ENCODE data around the gene LBHD2.

The LBHD2 gene

DNA sequence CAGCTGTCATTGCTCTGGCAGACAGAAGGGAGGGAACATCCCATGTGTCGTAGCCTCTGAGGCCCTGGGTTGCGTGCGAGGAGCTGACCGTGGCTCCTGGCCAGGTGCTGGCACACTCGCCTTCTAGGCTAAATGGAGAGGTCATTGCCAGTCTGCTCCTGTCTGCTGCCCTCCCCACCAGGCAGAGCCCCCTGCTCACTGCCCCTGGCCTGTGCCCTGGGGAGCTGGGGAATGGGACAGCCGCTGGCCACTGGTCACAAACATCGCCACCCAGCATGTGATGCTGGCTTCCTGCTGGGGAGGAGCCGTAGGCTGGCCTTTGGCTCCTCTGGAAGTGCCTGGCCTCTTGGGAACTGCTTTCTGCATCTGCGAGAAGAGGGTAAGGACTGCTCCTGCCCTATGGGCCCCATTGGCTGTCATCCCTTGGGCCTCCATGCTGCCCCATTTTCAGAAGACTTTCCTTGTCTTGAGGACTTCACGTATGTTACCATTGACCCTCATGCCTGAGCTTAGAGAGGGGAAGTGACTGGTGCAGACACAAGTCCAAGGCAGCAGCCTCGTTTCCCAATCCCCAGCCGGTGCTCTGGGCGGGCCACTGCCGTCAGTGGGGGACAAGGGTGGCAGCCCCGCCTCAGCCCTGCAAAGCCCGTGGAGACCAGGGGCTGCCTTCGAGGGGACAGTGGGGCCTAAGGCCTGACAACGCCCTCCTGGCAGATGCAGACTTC is 37.3 kb downstream of the LBHD2 start:
- peak overlapping the region; percentile 89 for H3K27ac ChIP-seq

DNA sequence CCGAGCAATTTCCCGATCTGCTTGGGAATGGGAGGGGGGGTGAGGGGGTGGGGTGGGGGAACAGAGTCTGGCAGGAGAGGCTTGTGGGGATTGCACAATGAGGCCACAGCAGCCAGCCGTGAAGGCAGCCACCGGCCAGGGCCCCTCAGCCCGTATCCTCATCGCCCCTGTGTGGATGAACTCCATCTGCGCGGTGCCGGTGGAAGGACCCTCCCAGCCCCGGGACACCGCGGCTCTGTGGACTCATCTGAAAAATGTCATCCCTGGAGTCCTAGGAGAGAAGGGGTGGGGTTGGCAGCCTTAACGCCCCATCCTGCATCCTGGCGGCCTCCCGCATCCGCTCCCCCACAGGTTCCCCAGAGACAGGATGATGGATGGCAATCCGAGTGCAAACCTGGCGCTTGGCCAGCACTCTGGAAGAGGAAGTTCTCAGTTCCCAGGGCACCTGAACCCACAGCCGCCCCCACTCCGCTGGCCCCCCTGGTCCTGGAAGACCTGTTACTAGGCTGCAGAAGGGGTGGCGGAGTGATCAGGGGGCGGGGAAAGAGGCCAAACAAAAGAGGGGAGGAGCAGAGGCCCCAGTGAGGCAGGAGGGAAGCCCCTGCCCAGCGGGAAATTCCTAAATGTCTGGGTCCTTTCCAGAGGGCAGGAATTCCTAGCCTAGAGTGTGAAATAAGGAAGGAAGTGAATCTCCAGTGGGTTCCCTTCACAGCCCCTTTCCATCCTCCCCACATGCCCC is 38.0 kb downstream of the LBHD2 start:
- CTCF ChIA-PET, result interaction anchor here (1.2 kb wide), 1 partner anchor 16 kb away, joined by 4 read pairs; no protein-coding TSS in a partner anchor
- peak overlapping the region; percentile 89 for H3K27ac ChIP-seq
- TF ChIP-seq, protein P1, sequence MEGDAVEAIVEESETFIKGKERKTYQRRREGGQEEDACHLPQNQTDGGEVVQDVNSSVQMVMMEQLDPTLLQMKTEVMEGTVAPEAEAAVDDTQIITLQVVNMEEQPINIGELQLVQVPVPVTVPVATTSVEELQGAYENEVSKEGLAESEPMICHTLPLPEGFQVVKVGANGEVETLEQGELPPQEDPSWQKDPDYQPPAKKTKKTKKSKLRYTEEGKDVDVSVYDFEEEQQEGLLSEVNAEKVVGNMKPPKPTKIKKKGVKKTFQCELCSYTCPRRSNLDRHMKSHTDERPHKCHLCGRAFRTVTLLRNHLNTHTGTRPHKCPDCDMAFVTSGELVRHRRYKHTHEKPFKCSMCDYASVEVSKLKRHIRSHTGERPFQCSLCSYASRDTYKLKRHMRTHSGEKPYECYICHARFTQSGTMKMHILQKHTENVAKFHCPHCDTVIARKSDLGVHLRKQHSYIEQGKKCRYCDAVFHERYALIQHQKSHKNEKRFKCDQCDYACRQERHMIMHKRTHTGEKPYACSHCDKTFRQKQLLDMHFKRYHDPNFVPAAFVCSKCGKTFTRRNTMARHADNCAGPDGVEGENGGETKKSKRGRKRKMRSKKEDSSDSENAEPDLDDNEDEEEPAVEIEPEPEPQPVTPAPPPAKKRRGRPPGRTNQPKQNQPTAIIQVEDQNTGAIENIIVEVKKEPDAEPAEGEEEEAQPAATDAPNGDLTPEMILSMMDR (conservative IDR thresholded peaks at IDR 0.05; ENCODE audit: low read depth), result no peak
- peak; percentile 57 for DNase-seq (ENCODE audit: low spot score)
- POLR2A ChIA-PET (ENCODE audit: low non-redundant PET), result no interaction called here

More for the DNA sequence above, 37.3 kb downstream of the LBHD2 start:
- ChIA-PET CTCF (interaction anchor here (0.6 to 1.2 kb wide), 3 partner anchors 8 to 64 kb away, joined by 3 to 4 read pairs (median 3); no protein-coding TSS in a partner anchor), POLR2A (ENCODE audit: low non-redundant PET) (no interaction called here)
- TF ChIP-seq, protein P1 (conservative IDR thresholded peaks at IDR 0.05; ENCODE audit: low read depth), result no peak
- DNase-seq (ENCODE audit: low spot score), result no peak

DNA sequence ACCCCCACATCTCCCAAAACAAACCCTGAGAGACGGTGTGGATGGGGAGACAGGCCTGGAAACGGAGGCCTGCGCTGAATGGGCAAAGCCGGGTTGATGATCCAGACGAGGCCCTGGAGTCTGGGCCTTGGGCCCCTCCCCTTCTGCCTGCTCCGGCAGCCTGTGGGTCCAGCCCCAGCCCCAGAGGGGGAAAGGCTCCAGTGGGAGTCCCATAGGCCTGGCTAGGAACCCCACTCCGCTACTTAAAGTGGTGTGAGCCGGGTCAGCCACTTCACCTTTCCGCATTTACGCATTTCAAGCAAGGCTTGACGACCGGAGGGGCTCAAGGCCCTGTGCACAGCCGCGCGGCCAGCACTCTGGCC is 38.6 kb downstream of the LBHD2 start:
- peak overlapping the region; percentile 89 for H3K27ac ChIP-seq
- DNase-seq (ENCODE audit: low spot score), result no peak
- TF ChIP-seq, protein P1 (conservative IDR thresholded peaks at IDR 0.05; ENCODE audit: low read depth), result no peak
- ChIA-PET POLR2A (ENCODE audit: low non-redundant PET) (no interaction called here), CTCF (no interaction called here)

DNA sequence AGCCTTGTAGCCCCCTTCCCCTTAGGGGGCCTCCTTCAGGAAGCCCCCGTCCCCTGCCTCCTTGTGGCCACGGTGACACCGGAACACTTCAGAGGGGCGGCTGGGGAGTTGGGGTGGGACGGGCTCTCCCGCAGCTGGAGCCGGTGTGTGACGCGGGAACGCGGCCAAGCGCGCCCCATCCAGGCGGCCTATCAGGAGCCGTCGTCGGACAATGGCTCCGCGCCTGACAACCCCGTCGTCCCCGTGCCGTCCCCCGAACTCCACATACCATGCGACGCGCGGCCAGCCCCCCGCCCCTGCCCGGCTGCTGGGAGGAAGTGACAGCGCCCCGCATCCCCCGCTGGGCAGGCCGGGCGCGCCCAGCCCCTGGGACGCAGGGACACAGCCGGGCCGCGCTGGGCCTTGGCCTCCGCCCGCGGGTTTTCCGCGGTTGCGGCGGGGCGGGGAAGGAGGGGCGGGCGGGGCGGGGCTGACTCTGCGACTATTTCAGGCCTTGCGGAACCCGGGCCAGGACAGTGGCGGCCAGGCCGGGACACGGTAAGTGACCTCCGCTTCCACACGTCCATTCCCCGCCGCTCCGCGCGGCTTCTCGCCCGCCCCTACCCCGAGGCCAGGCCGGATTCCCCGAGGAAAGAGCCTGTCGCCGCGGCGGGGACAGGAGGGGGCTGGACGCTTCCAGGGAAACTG is 39.1 kb downstream of the LBHD2 start, which contains the start of gene TNFAIP2:
TSS of gene TNFAIP2 (plus strand) at position 515 of the 687 bp plus-strand sequence. CDS start 2,997 bp downstream, outside the sequence.
- CTCF ChIA-PET, result interaction anchor here (7.2 kb wide), 1 partner anchor 18 kb away, joined by 57 read pairs; no protein-coding TSS in a partner anchor
- POLR2A ChIA-PET (ENCODE audit: low non-redundant PET), result no interaction called here
- H3K27ac ChIP-seq, result peak within 1 kb of the TSS; percentile 89
- TF ChIP-seq, protein P1 (conservative IDR thresholded peaks at IDR 0.05; ENCODE audit: low read depth), result no peak
- DNase-seq (ENCODE audit: low spot score), result no peak

DNA sequence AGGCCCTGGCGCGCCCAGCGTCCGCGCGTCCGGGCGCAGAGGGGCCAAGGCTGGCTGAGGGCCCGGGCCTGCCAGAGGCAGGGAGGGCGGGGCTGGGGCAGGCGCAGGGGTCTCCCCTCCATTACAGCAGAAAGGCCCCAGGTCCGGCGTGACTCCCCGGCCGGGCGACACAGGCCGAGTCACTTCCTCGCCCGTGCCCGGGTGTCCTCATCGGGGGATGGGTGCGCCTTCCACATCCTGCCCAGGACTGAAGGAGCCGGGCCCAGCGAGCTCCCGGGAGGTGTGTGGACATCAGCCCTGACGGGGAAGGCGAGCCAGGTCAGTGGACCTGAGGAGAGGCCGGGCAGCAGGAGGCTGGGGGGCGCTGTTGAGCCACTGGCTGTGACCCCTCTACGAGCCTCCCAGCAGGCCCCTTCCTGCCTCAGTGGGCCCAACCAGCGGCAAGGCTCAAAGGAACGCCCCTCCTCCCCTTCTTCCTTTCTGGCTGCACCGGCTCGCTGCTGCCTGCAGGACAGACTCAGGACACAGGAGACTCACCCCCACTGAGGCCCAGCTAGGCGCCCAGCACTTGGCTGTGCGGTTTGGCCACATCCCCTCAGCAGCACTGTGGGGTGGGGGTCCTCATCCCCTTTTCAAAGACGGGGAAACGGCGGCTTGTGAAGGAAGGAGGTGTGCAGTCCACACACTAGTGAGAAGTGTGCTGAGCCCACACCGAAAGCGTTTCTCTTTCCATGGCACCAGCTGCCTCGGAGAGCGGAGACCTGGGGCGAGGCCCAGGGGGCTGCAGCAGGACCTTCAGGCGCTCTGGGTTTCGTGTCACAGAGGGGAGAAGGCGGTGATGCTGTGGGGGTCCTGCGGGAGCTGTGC is 39.9 kb downstream of the LBHD2 start:
- ChIA-PET CTCF (interaction anchor here (0.6 to 7.2 kb wide), 4 partner anchors 19 to 348 kb away, joined by 3 to 57 read pairs (median 3); no protein-coding TSS in a partner anchor), POLR2A (ENCODE audit: low non-redundant PET) (no interaction called here)
- H3K27ac ChIP-seq, result peak overlapping the region; percentile 89
- no peak for DNase-seq (ENCODE audit: low spot score)
- TF ChIP-seq, protein P1 (conservative IDR thresholded peaks at IDR 0.05; ENCODE audit: low read depth), result peak; percentile 32; the same call in 1 of the 2 replicates

Measured in RWPE1 (cell line).